ENCODE measurements around the gene ETFRF1.

The ETFRF1 gene

DNA sequence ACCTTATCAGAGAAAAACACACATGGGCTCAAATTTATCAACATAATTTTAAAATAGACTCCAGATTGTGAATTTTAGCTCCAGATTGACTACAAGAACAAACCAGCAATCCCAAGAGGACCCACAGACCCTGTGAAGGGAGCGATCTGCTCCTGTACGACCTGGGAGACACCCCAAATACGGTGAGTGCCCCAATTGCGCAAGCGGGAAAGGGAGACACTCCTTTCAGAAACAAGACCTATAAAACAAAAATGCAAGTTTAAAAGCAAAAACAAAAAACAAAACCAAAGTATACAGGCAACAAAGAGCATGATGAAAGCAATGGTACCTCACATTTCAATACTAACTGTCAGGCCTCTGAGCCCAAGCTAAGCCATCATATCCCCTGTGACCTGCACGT, 32.2 kb upstream of the ETFRF1 start:
- no peak overlapping the region for H3K4me3 ChIP-seq (ENCODE audit: low read depth, low read length)
- TF ChIP-seq, protein P1, sequence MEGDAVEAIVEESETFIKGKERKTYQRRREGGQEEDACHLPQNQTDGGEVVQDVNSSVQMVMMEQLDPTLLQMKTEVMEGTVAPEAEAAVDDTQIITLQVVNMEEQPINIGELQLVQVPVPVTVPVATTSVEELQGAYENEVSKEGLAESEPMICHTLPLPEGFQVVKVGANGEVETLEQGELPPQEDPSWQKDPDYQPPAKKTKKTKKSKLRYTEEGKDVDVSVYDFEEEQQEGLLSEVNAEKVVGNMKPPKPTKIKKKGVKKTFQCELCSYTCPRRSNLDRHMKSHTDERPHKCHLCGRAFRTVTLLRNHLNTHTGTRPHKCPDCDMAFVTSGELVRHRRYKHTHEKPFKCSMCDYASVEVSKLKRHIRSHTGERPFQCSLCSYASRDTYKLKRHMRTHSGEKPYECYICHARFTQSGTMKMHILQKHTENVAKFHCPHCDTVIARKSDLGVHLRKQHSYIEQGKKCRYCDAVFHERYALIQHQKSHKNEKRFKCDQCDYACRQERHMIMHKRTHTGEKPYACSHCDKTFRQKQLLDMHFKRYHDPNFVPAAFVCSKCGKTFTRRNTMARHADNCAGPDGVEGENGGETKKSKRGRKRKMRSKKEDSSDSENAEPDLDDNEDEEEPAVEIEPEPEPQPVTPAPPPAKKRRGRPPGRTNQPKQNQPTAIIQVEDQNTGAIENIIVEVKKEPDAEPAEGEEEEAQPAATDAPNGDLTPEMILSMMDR (IDR thresholded peaks at IDR 0.05; ENCODE audit: insufficient read depth, low read depth, low read length, missing control alignments), result no peak
- DNase-seq (ENCODE audit: low read depth), result no peak

DNA sequence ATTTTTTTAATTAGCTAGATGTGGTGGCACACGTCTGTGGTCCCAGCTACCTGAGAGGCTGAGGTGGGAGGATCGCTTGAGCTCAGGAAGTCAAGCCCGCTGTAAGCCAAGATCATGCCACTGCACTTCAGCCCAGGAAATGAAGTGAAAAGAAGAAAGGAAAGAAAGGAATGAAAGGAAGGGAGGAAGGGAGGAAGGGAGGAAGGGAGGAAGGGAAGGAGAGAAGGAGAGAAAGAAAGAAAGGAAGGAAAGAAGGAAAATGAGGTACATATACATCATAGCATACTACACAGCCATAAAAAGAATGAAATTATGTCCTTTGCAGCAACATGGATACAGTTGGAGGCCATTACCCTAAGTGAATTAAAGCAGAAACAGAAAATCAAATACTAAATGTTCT, 12.3 kb upstream of the ETFRF1 start:
- no peak for DNase-seq (ENCODE audit: low read depth)
- TF ChIP-seq, protein P1 (IDR thresholded peaks at IDR 0.05; ENCODE audit: insufficient read depth, low read depth, low read length, missing control alignments), result no peak
- no peak overlapping the region for H3K4me3 ChIP-seq (ENCODE audit: low read depth, low read length)

DNA sequence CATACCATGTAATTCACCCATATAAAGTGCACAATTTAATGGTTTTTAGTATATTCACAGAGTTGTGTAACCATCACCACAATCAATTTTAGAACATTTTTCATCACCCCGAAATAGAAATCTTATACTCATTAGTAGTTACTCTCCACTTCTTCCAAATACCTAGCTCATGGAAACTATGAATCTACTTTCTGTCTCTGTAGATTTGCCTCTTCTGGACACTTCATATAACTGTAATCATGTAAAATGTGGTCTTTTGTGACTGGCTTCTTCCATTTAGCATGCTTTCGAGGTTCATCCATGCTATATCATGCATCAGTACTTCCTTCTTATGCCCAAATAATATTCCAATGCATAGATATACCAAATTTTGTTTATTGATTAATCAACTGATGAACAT, 10.9 kb upstream of the ETFRF1 start:
- TF ChIP-seq, protein P1 (IDR thresholded peaks at IDR 0.05; ENCODE audit: insufficient read depth, low read depth, low read length, missing control alignments), result no peak
- no peak for DNase-seq (ENCODE audit: low read depth)
- H3K4me3 ChIP-seq (ENCODE audit: low read depth, low read length), result no peak overlapping the region

DNA sequence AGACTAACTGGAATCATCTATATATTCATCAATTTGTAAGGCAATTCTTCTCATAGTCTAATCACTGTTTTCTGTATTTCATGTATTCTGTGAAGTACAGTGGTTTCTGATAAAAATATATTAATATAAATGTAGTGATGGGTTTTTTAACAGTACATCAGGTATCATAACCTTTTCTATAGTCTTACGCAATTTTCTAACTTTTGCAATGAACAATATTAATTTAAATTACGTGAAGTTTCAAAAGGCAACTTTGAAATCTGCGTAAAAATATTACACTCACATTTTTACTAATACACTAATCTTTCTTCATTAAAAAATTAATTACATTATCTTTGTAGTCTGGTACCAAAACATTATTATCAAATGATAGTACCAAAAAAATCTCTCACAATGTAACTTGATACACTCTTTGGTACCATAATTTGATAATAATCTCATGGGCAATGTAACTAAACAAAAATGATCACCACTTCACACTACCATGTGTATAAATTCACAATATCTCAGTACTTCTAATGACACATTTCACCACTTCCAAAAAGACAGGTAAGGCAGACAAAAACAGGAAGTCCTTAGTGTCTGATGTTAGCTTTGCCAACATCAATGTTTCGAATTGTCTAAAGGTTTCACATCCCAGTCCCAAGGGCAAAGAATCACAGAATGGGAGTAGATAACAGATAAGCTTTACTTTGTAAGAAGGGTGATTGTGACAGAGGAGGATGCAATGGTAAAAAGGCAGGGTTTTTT, 8.8 kb upstream of the ETFRF1 start:
- peak; percentile 48 for DNase-seq (ENCODE audit: low read depth)
- H3K4me3 ChIP-seq (ENCODE audit: low read depth, low read length), result no peak overlapping the region
- TF ChIP-seq, protein P1 (IDR thresholded peaks at IDR 0.05; ENCODE audit: insufficient read depth, low read depth, low read length, missing control alignments), result no peak

DNA sequence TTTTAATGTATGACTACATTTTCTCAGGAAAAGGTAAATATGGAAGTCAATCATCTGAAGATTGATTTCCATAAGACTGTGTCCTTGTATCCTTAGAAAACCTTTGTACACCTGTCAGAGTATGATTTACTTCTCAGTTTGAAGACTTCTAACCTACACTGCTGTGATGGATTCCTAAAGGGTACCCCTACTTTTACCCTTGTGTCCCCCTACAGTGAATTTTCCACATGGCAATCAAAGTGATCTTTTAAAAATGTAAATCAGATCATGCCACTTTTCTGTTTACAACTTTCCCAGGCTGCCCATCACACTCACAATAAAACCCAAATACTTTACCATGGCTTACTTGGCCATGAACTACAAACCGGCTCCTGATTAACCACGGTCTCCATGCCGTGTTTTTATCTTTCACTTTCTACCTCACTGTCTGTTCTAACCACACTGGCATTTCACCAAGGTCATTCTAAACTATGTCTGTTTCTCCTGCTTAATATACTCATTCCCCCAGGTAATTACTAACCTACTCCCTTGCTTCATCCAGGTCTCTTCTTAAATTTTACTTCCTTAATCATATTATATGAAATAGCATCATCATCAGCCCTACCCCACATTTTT, 8.1 kb upstream of the ETFRF1 start:
- H3K4me3 ChIP-seq (ENCODE audit: low read depth, low read length), result peak overlapping the region; percentile 37
- peak; percentile 63 for DNase-seq (ENCODE audit: low read depth)
- TF ChIP-seq, protein P1 (IDR thresholded peaks at IDR 0.05; ENCODE audit: insufficient read depth, low read depth, low read length, missing control alignments), result no peak

DNA sequence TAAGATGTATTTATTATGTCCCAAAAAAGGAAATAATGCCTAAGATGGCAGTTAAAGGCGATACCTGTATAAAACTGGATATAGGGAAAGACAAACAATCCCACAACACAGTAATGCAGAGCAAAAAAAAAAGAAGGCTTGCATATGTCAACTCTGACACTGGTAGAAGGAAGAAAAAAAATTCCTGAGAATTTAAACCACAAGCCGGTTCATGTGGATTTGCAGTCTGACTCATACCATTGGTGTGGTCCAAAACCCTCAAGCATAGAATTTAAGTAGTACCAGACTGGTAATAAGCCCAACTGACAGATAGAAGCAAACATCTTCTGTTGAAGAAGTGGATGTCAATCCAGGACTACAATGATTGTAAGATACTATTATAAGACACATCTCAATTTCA, 7.3 kb upstream of the ETFRF1 start:
- no peak overlapping the region for H3K4me3 ChIP-seq (ENCODE audit: low read depth, low read length)
- DNase-seq (ENCODE audit: low read depth), result no peak
- TF ChIP-seq, protein P1 (IDR thresholded peaks at IDR 0.05; ENCODE audit: insufficient read depth, low read depth, low read length, missing control alignments), result no peak

Measured in GM12865 (cell line).